ENCODE measurements around the gene DCTN3.

The DCTN3 gene

GRCh38 chr9:34590381-34591247 is 29.7 kb downstream of the DCTN3 start:
- no peak for DNase-seq (ENCODE audit: low read depth)

DNA sequence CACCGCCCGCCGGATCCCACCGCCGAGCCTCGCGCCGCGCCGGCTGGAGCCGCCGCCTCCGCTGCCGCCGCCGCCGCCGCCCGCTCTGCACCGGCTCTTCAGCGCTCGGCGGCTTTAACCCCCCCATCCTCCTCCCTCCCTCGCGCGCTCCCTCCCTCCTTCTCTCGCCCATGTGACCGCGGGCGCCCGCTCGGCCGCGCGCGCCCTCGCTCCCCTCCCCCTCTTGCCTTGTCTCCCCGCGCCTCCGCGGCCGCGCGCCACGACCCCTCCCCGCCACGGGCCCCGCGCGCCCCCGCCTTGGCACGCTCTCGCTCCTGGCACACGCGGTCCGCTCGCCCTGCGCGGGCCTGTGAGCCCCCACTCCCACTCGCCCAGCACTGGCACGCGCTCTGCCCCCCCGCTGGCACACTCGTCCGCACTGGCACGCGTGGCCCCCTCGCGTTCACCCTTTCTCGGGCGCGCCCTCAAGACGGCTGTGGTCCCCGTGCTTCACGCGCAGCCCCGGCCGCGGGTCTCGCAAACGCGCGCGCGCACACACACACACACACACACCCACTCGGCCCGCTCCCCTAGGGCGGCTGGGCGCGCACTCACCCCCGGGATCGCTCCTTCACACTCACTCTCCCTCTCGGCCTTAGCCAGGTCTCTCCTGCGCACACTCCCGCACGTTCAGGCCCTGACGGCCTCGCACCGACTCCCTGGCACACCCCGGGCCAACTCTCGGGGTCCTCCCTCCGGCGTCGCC is 30.5 kb downstream of the DCTN3 start, which contains the start of gene CNTFR:
Gene CNTFR, minus strand, starts transcription at position 89 of the 745 bp plus-strand sequence. CDS start 20,743 bp downstream, outside the sequence.
- DNase-seq (ENCODE audit: low read depth): no peak

GRCh38 chr9:34588671-34589635 is 31.3 kb downstream of the DCTN3 start:
- DNase-seq (ENCODE audit: low read depth): no peak

GRCh38 chr9:34587271-34587670 is 33.0 kb downstream of the DCTN3 start:
- DNase-seq (ENCODE audit: low read depth): no peak

GRCh38 chr9:34585946-34586669 is 34.2 kb downstream of the DCTN3 start:
- no peak for DNase-seq (ENCODE audit: low read depth)

- DNase-seq (ENCODE audit: low read depth): no peak
These were observed 35.3 kb downstream of the DCTN3 start for GRCh38 chr9:34584970-34585369.

DNA sequence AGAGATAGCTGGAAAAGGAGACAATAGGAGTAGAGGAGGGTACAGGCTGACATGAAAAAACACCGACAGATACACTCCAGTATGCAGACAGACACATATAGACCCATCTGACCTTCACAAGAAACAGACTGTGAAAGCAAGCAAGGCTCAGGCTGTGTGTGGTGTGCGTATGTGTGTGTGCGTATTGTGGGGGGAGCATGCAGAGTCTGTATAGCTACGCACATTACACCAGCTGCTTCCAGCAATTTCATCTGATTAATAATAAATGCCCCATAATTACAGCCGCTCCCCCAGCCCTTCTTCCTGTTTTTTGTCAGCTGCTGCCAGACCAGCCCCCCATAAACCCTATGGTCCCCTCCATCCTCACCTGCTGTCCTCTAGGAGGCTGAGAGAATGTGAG is 37.5 kb downstream of the DCTN3 start:
- DNase-seq (ENCODE audit: low read depth): no peak

GRCh38 chr9:34581318-34581717 is 39.0 kb downstream of the DCTN3 start:
- DNase-seq (ENCODE audit: low read depth): no peak

DNA sequence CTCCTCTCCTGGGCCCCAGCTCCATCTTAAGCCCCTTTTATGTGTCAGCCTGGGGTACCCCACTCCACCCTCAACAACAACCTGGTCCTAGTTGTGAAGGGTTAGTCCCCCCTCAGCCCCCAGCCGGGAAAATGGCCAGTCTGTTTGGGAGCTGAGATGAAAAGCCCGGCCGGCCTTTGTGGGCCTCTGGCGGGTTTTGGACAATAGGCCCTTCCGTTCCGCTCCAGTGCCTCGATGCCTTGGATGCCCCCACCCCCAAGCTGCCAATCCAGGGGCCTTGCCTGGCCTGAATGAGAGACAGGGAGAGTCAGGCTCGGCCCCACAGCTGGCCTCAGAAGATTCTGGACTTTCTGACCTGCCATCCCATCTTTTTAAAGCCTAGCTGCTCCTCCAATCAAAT is 39.9 kb downstream of the DCTN3 start:
- DNase-seq (ENCODE audit: low read depth): no peak

DNA sequence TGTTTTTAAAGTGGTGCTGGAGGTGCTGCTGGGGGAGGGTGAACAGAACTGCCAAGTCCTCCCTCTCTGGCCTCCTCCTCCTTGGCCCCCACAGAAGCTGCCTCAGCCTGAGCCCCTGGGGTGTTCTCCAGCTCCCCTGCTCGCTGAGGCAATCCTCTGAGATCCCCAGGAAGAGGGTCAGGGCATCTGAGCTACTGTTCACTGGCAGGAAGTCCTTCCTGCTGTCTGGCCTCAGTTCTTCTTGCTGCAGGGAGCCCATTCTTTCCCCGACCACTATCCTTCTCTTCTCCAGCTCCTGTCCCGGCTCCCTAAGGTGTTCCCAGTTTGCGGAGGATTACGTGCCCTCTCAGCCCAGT is 40.5 kb downstream of the DCTN3 start:
- no peak for DNase-seq (ENCODE audit: low read depth)

- no peak for DNase-seq (ENCODE audit: low read depth)
These were observed 41.0 kb downstream of the DCTN3 start for GRCh38 chr9:34579104-34579807.

DNA sequence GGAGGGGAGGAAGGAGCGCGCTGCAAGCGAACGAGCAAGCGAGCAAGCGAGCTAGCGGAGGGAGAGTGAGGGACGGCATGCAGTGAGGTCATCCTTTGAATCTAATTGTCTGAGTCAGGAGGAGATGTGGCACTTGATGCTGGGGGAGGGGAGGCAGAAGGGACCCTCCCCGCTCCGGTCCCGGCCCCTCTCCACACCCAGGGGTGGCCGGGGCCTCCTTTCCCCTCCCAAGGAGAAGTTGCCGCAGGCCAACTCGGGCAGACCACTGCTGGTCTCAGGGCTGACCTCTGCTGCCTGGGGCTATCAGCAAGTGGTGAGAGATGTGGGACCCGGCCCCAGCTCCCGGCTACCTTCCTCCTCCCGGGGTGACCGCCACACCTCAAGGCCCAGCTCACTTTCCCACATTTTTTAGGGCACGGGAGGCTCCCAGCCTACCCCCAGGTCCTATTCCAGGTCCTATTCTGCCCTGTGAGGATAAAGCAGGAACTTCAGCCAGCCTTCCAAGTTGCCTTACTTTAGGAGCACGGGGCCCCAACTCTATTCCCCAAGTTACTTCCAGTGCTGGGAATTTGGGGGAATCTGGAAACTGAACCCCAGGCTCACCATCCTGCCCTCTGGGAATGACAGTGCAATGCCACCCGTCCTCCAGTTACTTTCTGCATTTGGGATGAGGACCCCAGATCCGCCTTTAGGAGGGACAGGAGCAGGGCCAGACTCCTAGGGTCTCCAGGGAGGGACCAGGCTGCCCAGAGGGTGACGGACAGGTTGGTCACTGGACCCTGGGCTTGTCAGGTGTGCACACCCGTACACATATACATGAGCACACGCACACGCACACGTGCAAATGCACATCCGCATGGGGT is 41.8 kb downstream of the DCTN3 start:
- DNase-seq (ENCODE audit: low read depth): no peak

- DNase-seq (ENCODE audit: low read depth): no peak
These were observed 42.7 kb downstream of the DCTN3 start for GRCh38 chr9:34577400-34578240.

- DNase-seq (ENCODE audit: low read depth): no peak
These were observed 43.5 kb downstream of the DCTN3 start for GRCh38 chr9:34576597-34577399.

- DNase-seq (ENCODE audit: low read depth): no peak
These were observed 44.3 kb downstream of the DCTN3 start for GRCh38 chr9:34575862-34576596.

- no peak for DNase-seq (ENCODE audit: low read depth)
These were observed 45.1 kb downstream of the DCTN3 start for GRCh38 chr9:34575241-34575640.

- DNase-seq (ENCODE audit: low read depth): no peak
These were observed 45.7 kb downstream of the DCTN3 start for GRCh38 chr9:34574571-34574970.
